Endodermal cell (in vitro differentiated cells): ENCODE data around the gene CNST. TPM values are rescaled to one million over a fixed set of nuclear protein-coding genes. Genes with fewer than 3 reads are reported as not detected.

Source experiments
- DNase-seq: peaks from one replicate; pipeline ENCODE4 v3.0.0-alpha.2; 2017
- H3K27ac ChIP-seq: 2 replicates; pipeline ENCODE4 v1.5.1; 2013; ENCODE audit warnings: mild to moderate bottlenecking, low read depth, low read length, moderate library complexity
- H3K27me3 ChIP-seq: 2 replicates; pipeline ENCODE4 v1.6.1; 2013; ENCODE audit warnings: mild to moderate bottlenecking, low read length, moderate library complexity; ENCODE audit not compliant: insufficient read depth, control insufficient read depth, poor library complexity, severe bottlenecking
- H3K36me3 ChIP-seq: 2 replicates; pipeline ENCODE4 v1.7.0; 2013; ENCODE audit warnings: mild to moderate bottlenecking, low read length, moderate library complexity; ENCODE audit not compliant: control insufficient read depth, insufficient read depth
- H3K4me1 ChIP-seq: one replicate; pipeline ENCODE4 v1.7.0; 2013; ENCODE audit warnings: low read length; ENCODE audit not compliant: control insufficient read depth, insufficient read depth
- H3K4me3 ChIP-seq: 2 replicates; pipeline ENCODE4 v1.5.1; 2013; ENCODE audit warnings: mild to moderate bottlenecking, low read length, moderate library complexity
- H3K9ac ChIP-seq: 2 replicates; pipeline ENCODE4 v1.6.1; 2013; ENCODE audit warnings: mild to moderate bottlenecking, low read length, moderate library complexity; ENCODE audit not compliant: poor library complexity, severe bottlenecking; ENCODE audit errors: extremely low read depth
- H3K9me3 ChIP-seq: 2 replicates; pipeline ENCODE4 v1.6.1; 2013; ENCODE audit warnings: mild to moderate bottlenecking, low read length, moderate library complexity; ENCODE audit not compliant: control insufficient read depth
- H3K27ac Mint-ChIP-seq: 2 replicates; pipeline ENCODE4 v1.8.0; 2020; ENCODE audit warnings: mixed read lengths
- H3K27me3 Mint-ChIP-seq: 2 replicates; pipeline ENCODE4 v1.8.0; 2021; ENCODE audit warnings: mild to moderate bottlenecking, mixed read lengths; ENCODE audit not compliant: insufficient read depth
- H3K36me3 Mint-ChIP-seq: 2 replicates; pipeline ENCODE4 v1.8.0; 2020; ENCODE audit warnings: low read depth, mixed read lengths
- H3K4me1 Mint-ChIP-seq: 2 replicates; pipeline ENCODE4 v1.8.0; 2020; ENCODE audit warnings: mixed read lengths
- H3K4me3 Mint-ChIP-seq: 2 replicates; pipeline ENCODE4 v1.8.0; 2020; ENCODE audit warnings: mild to moderate bottlenecking, moderate library complexity, mixed read lengths
- H3K9me3 Mint-ChIP-seq: 2 replicates; pipeline ENCODE4 v1.8.0; 2020; ENCODE audit warnings: mild to moderate bottlenecking, mixed read lengths
- CTCF ChIP-seq: fragments of 200-600 bp; sonication (generic); conservative IDR thresholded peaks from 2 replicates; pipeline ENCODE4 v1.5.0; 2021; ENCODE audit warnings: antibody characterized with exemption, mild to moderate bottlenecking
- WGBS, 2 experiments: methylation state at CpG; one replicate each; pipeline versions ENCODE4 v1.1.5 to v1.1.7; 2013; ENCODE audit warnings: missing lambda C conversion rate in 2 of 2, mixed read lengths in 1 of 2; ENCODE audit not compliant: insufficient coverage in 1 of 2, insufficient read length in 1 of 2; 5-methylcytosine and 5-hydroxymethylcytosine counted together
- total RNA-seq, 2 donors: library from RNA; stranded (reverse); fragmentation: NEBNext Ultra II Directional in 1 of 2; extraction: Animal tissue kit (Norgen Biotek cat#: 25700) in 1 of 2; gene quantifications; 2 replicates in 1 of 2; 3 replicates in 1 of 2; pipeline ENCODE4 v1.2.1, GENCODE V29; 2021

The CNST gene
- total RNA-seq, 2 donors from 2014 or later = 14.7 to 20.3 TPM

- Histone ChIP-seq H3K4me3 (no peak overlapping the region), H3K36me3 (no peaks in the 10 kb centered on the region), H3K27ac (no peak overlapping the region), H3K9me3 (no peaks in the 10 kb centered on the region), H3K27me3 (no peaks in the 10 kb centered on the region), H3K9ac (no peak overlapping the region), H3K4me1 (no peaks in the 10 kb centered on the region)
- H3K27ac Mint-ChIP-seq = no peak overlapping the region
- 95 to 100% methylated on average over 1 of the region's 1 CpG for WGBS, 2 experiments
- H3K9me3 Mint-ChIP-seq = no peaks in the 10 kb centered on the region
- H3K27me3 Mint-ChIP-seq = no peaks in the 10 kb centered on the region
- H3K36me3 Mint-ChIP-seq = peaks cover 4% of the 10 kb centered on the region
- TF ChIP-seq CTCF = no peak
- peaks cover 10% of the 10 kb centered on the region for H3K4me1 Mint-ChIP-seq
- no peak overlapping the region for H3K4me3 Mint-ChIP-seq
- DNase-seq = no peak
Observed at GRCh38 chr1:246571953-246572352, 5.7 kb downstream of the CNST start.

- H3K36me3 ChIP-seq = no peaks in the 10 kb centered on the region
- 94 to 100% methylated on average over 1 to 3 of the region's 3 CpGs for WGBS, 2 experiments
Observed at GRCh38 chr1:246572785-246573184, 6.5 kb downstream of the CNST start.

GRCh38 chr1:246573491-246573890 is 7.2 kb downstream of the CNST start:
- H3K4me1 Mint-ChIP-seq = peaks cover 2% of the 10 kb centered on the region
- Histone ChIP-seq H3K9ac (no peak overlapping the region), H3K4me1 (no peaks in the 10 kb centered on the region), H3K4me3 (no peak overlapping the region), H3K27ac (no peak overlapping the region), H3K36me3 (no peaks in the 10 kb centered on the region), H3K27me3 (no peaks in the 10 kb centered on the region), H3K9me3 (no peaks in the 10 kb centered on the region)
- peaks cover 4% of the 10 kb centered on the region for H3K36me3 Mint-ChIP-seq
- H3K27me3 Mint-ChIP-seq = no peaks in the 10 kb centered on the region
- DNase-seq = no peak
- WGBS, 2 experiments = 92 to 94% methylated on average over 6 of the region's 6 CpGs
- H3K4me3 Mint-ChIP-seq = no peak overlapping the region
- H3K9me3 Mint-ChIP-seq = no peaks in the 10 kb centered on the region
- H3K27ac Mint-ChIP-seq = no peak overlapping the region
- TF ChIP-seq CTCF = no peak

More at GRCh38 chr1:246572785-246573184, 6.5 kb downstream of the CNST start:
- Histone ChIP-seq H3K9me3 (no peaks in the 10 kb centered on the region), H3K9ac (no peak overlapping the region), H3K4me1 (no peaks in the 10 kb centered on the region), H3K27ac (no peak overlapping the region), H3K27me3 (no peaks in the 10 kb centered on the region), H3K4me3 (no peak overlapping the region)
- no peak overlapping the region for H3K4me3 Mint-ChIP-seq
- no peaks in the 10 kb centered on the region for H3K9me3 Mint-ChIP-seq
- no peak overlapping the region for H3K27ac Mint-ChIP-seq
- no peaks in the 10 kb centered on the region for H3K27me3 Mint-ChIP-seq
- peaks cover 4% of the 10 kb centered on the region for H3K36me3 Mint-ChIP-seq
- H3K4me1 Mint-ChIP-seq = peaks cover 4% of the 10 kb centered on the region
- TF ChIP-seq CTCF = no peak
- DNase-seq = no peak
